Measurements from ENCODE around the gene STK40. TPM values are rescaled to one million over a fixed set of nuclear protein-coding genes. Genes with fewer than 3 reads are reported as not detected.

The STK40 gene
- total and polyA plus RNA-seq, 9 of the 15 experiments (the other 6 are each of a cell fraction or from before 2014, with no cell fraction given), result 0.69 to 94.3 (median 39.1) TPM

- TF ChIP-seq ZBTB12 (CRISPR knock-in tag; IDR thresholded peaks at IDR 0.05) (peak; percentile 55), JUND (IDR thresholded peaks at IDR 0.05; ENCODE audit: borderline replicate concordance, low read depth, low read length) (peak; percentile 49; the same call in 1 of the 2 replicates), JUND (tag; IDR thresholded peaks at IDR 0.05; ENCODE audit: borderline replicate concordance, low read depth, low read length) (no peak), NR2F6 (CRISPR knock-in tag; IDR thresholded peaks at IDR 0.05) (no peak), TFAM (CRISPR knock-in tag; conservative IDR thresholded peaks at IDR 0.05) (no peak), ZNF76 (CRISPR knock-in tag; IDR thresholded peaks at IDR 0.05; ENCODE audit: borderline replicate concordance) (no peak), HIVEP1 (CRISPR knock-in tag; IDR thresholded peaks at IDR 0.05) (no peak), RAD21 (CRISPR knock-in tag; conservative IDR thresholded peaks at IDR 0.05 in 1 of 2, IDR thresholded peaks at IDR 0.05 in 1 of 2) (no peak), ARID3B (CRISPR knock-in tag; IDR thresholded peaks at IDR 0.05; ENCODE audit: borderline replicate concordance) (no peak), TBP (optimal IDR thresholded peaks at IDR 0.05; ENCODE audit: low read depth, low read length) (no peak)
Observed at GRCh38 chr1:36385410-36386264, at the start of gene STK40 (continued).
